ENCODE results near the gene SRPX. TPM values are rescaled to one million over a fixed set of nuclear protein-coding genes. Genes with fewer than 3 reads are reported as not detected.

Gene SRPX
- total and polyA plus RNA-seq, 2 of the 13 experiments (the other 11 are each of a cell fraction or from before 2014, with no cell fraction given): 0.30 TPM; not detected in 1

- Histone ChIP-seq H3K4me1 (ENCODE audit: insufficient read depth, low read length) (no peaks in the 10 kb centered on the region), H3K9ac (ENCODE audit: insufficient read depth, low read depth, low read length) (no peak overlapping the region), H3K27ac (ENCODE audit: extremely low read length, insufficient read depth, low read length) (no peak overlapping the region), H3K9me3 (ENCODE audit: low read length) (no peaks in the 10 kb centered on the region), H3K4me2 (ENCODE audit: low read depth, low read length) (no peak overlapping the region), H3K79me2 (ENCODE audit: insufficient read depth, low read length) (no peaks in the 10 kb centered on the region), H3K27me3 (ENCODE audit: control insufficient read depth in 1 of 2, insufficient read depth in 2 of 2, low read length in 2 of 2) (no peaks in the 10 kb centered on the region), H2AFZ (ENCODE audit: low read length) (no peak overlapping the region), H3K4me3 (replicated peaks in 1 of 3; ENCODE audit: insufficient read depth in 1 of 3, low read depth in 2 of 3, low read length in 3 of 3) (no peak overlapping the region), H3K36me3 (replicated peaks in 1 of 2; ENCODE audit: control insufficient read depth in 1 of 2, insufficient read depth in 2 of 2, low read length in 2 of 2) (no peaks in the 10 kb centered on the region), H4K20me1 (ENCODE audit: insufficient read depth, low read length) (no peaks in the 10 kb centered on the region)
- WGBS (ENCODE audit: low lambda C conversion rate): 40% methylated on average over 2 of the region's 2 CpGs
- ATAC-seq (no peak), FAIRE-seq (no peak), DNase-seq (ENCODE audit: low spot score) (no peak)
- CTCF ChIA-PET (ENCODE audit: low intra/inter-chr PET ratio, low total read pairs): no interaction called here
- BruUV-seq (replicated peaks): no TSS peak
- POLR2A ChIA-PET: no interaction called here
- no peak for TF ChIP-seq ZSCAN9 (CRISPR knock-in tag; IDR thresholded peaks at IDR 0.05; ENCODE audit: borderline replicate concordance)
- TF ChIP-seq XRCC5 (optimal IDR thresholded peaks at IDR 0.05; ENCODE audit: low read length): no peak
- TF ChIP-seq CERS6 (CRISPR knock-in tag; IDR thresholded peaks at IDR 0.05): no peak
- TF ChIP-seq ZSCAN12 (CRISPR knock-in tag; IDR thresholded peaks at IDR 0.05): no peak
- no peak for TF ChIP-seq ZNF562 (CRISPR knock-in tag; IDR thresholded peaks at IDR 0.05; ENCODE audit: borderline replicate concordance)
- intact Hi-C loops (cut with micrococcal nuclease; ENCODE audit: unreplicated experiment) (loop anchor here (5.0 kb wide), 1 partner anchor 681 kb away; no protein-coding TSS in a partner anchor), in situ Hi-C loops (cut with HindIII; ENCODE audit: extremely low pct_ligation_motif_present, low pct_unique_long_range_greater_than_20kb) (loop anchor here (10.0 to 25.0 kb wide), 2 partner anchors 434 to 666 kb away; no protein-coding TSS in a partner anchor)
Measured at GRCh38 chrX:38178396-38178795, 42.3 kb downstream of the SRPX start.

- Histone ChIP-seq H3K79me2 (ENCODE audit: insufficient read depth, low read length) (no peaks in the 10 kb centered on the region), H3K9me3 (ENCODE audit: low read length) (no peaks in the 10 kb centered on the region), H3K4me3 (replicated peaks in 1 of 3; ENCODE audit: insufficient read depth in 1 of 3, low read depth in 2 of 3, low read length in 3 of 3) (no peak overlapping the region), H2AFZ (ENCODE audit: low read length) (no peak overlapping the region), H3K36me3 (replicated peaks in 1 of 2; ENCODE audit: control insufficient read depth in 1 of 2, insufficient read depth in 2 of 2, low read length in 2 of 2) (no peaks in the 10 kb centered on the region), H3K27ac (ENCODE audit: extremely low read length, insufficient read depth, low read length) (no peak overlapping the region), H3K27me3 (ENCODE audit: control insufficient read depth in 1 of 2, insufficient read depth in 2 of 2, low read length in 2 of 2) (no peaks in the 10 kb centered on the region), H3K9ac (ENCODE audit: insufficient read depth, low read depth, low read length) (no peak overlapping the region), H3K4me1 (ENCODE audit: insufficient read depth, low read length) (no peaks in the 10 kb centered on the region), H4K20me1 (ENCODE audit: insufficient read depth, low read length) (no peaks in the 10 kb centered on the region), H3K4me2 (ENCODE audit: low read depth, low read length) (no peak overlapping the region)
- ChIA-PET CTCF (ENCODE audit: low intra/inter-chr PET ratio, low total read pairs) (interaction anchor here (0.9 to 1.8 kb wide), 2 partner anchors 249 to 430 kb away, joined by 4 to 11 read pairs; no protein-coding TSS in a partner anchor), POLR2A (no interaction called here)
- ATAC-seq (peak; percentile 90), FAIRE-seq (peak; percentile 74), DNase-seq (ENCODE audit: low spot score) (peak; percentile 27)
- WGBS (ENCODE audit: low lambda C conversion rate): 0% methylated on average over 2 of the region's 3 CpGs
- intact Hi-C loops (cut with micrococcal nuclease; ENCODE audit: unreplicated experiment): loop anchor here (2.0 to 5.0 kb wide), 2 partner anchors 248 to 678 kb away; no protein-coding TSS in a partner anchor
- no TSS peak for BruUV-seq (replicated peaks)
- in situ Hi-C loops (cut with HindIII; ENCODE audit: extremely low pct_ligation_motif_present, low pct_unique_long_range_greater_than_20kb): loop anchor here (10.0 to 25.0 kb wide), 2 partner anchors 430 to 663 kb away; no protein-coding TSS in a partner anchor
- TF ChIP-seq ZUFSP (CRISPR knock-in tag; IDR thresholded peaks at IDR 0.05; ENCODE audit: borderline replicate concordance): no peak
- peak; percentile 68 for TF ChIP-seq RAD21 (CRISPR knock-in tag; IDR thresholded peaks at IDR 0.05)
- no peak for TF ChIP-seq HNRNPL (IDR thresholded peaks at IDR 0.05; ENCODE audit: low read depth, low read length)
- peak; percentile 96 for TF ChIP-seq STAG1 (CRISPR knock-in tag; IDR thresholded peaks at IDR 0.05)
- TF ChIP-seq TEAD2 (CRISPR knock-in tag; IDR thresholded peaks at IDR 0.05): no peak
- TF ChIP-seq CTCF (CRISPR knock-in tag; IDR thresholded peaks at IDR 0.05): peak; percentile 86
- TF ChIP-seq FOSL1 (CRISPR knock-in tag; IDR thresholded peaks at IDR 0.05; ENCODE audit: borderline replicate concordance): no peak
- peak; percentile 79 for TF ChIP-seq SMC3 (IDR thresholded peaks at IDR 0.05; ENCODE audit: low read length)
- no peak for TF ChIP-seq ZNF589 (CRISPR knock-in tag; conservative IDR thresholded peaks at IDR 0.05)
Measured at GRCh38 chrX:38175139-38175538, 45.5 kb downstream of the SRPX start.
